ENCODE results near the gene ASB9. TPM values are rescaled to one million over a fixed set of nuclear protein-coding genes. Genes with fewer than 3 reads are reported as not detected.

The ASB9 gene
- polyA plus RNA-seq, 1 donor from 2014 or later: not detected

DNA sequence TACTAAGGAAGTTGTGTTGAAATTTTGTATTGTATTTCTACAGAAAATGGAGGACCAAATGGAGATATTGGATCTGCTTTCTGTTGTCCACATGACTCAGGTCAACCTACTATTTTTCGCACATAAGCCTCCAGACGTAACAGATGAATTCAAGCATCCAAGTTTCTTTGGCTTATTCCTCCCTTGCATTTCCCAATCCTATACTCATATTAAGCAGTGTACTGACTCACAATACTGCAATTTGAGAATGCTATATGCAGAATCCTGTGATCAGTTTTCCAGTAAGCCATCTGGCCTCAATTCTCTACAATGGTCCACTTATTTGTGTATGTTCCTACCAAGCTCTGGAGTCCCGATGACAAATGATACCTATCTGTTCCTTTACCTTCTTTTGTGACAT lies 75.7 kb downstream of the ASB9 start:
- Histone ChIP-seq H3K4me3 (ENCODE audit: low read length) (no peak overlapping the region), H3K9ac (ENCODE audit: low read length) (no peak overlapping the region), H3K36me3 (ENCODE audit: insufficient read depth, low read length) (no peaks in the 10 kb centered on the region), H3K27ac (ENCODE audit: low read length) (no peak overlapping the region), H3K27me3 (ENCODE audit: insufficient read depth, low read depth, low read length) (no peaks in the 10 kb centered on the region), H3K9me2 (ENCODE audit: insufficient read depth, low read length) (no peaks in the 10 kb centered on the region), H3K79me2 (replicated peaks; ENCODE audit: insufficient read depth, low read length) (no peaks in the 10 kb centered on the region), H4K20me1 (ENCODE audit: insufficient read depth) (no peaks in the 10 kb centered on the region), H3F3A (ENCODE audit: insufficient read depth, low read length, poor library complexity, severe bottlenecking) (no peaks in the 10 kb centered on the region), H3K4me2 (ENCODE audit: low read length) (no peak overlapping the region), H3K9me3 (ENCODE audit: low read length) (no peaks in the 10 kb centered on the region), H2AFZ (ENCODE audit: low read depth, low read length) (no peak overlapping the region)
- TF ChIP-seq TAF1 (IDR thresholded peaks at IDR 0.05; ENCODE audit: low read depth) (no peak), MXI1 (conservative IDR thresholded peaks at IDR 0.05; ENCODE audit: poor library complexity, severe bottlenecking) (no peak), EP300 (conservative IDR thresholded peaks at IDR 0.05; ENCODE audit: poor library complexity, severe bottlenecking) (no peak), EZH2 (IDR thresholded peaks at IDR 0.05; ENCODE audit: borderline replicate concordance, insufficient read depth, low read length, poor library complexity, severe bottlenecking) (no peak)

Other genes with a start within 250 kb of the ASB9 start
- gene ASB11, start 45.6 kb upstream of the ASB9 start, polyA plus RNA-seq: not detected in 2 replicates
- 17.5 and 20.7 TPM in 2 replicates for gene PIGA, start 65.4 kb upstream of the ASB9 start, polyA plus RNA-seq
- not detected in 2 replicates for gene VEGFD, start 114.3 kb upstream of the ASB9 start, polyA plus RNA-seq
- gene PIR, start 223.2 kb upstream of the ASB9 start, polyA plus RNA-seq: 0.81 and 1.2 TPM in 2 replicates
- gene BMX, start 230.7 kb upstream of the ASB9 start, polyA plus RNA-seq: not detected in 2 replicates

Measured in neural cell (in vitro differentiated cells).